Measurements from ENCODE around the gene EFNA2.

Gene EFNA2

GRCh38 chr19:1282588-1283206 lies 3.0 kb upstream of the EFNA2 start:
- FAIRE-seq (no peak), DNase-seq (ENCODE audit: insufficient read length) (no peak)
- no peak for TF ChIP-seq TAF1 (IDR thresholded peaks at IDR 0.05; ENCODE audit: borderline replicate concordance, low read depth, low read length)
- no peak for TF ChIP-seq POLR2A (IDR thresholded peaks at IDR 0.05; ENCODE audit: low read depth, low read length)
- TF ChIP-seq POLR2AphosphoS5 (IDR thresholded peaks at IDR 0.05; ENCODE audit: low read depth, low read length): no peak

- TF ChIP-seq TAF1 (IDR thresholded peaks at IDR 0.05; ENCODE audit: borderline replicate concordance, low read depth, low read length): no peak
- no peak for TF ChIP-seq POLR2A (IDR thresholded peaks at IDR 0.05; ENCODE audit: low read depth, low read length)
- TF ChIP-seq POLR2AphosphoS5 (IDR thresholded peaks at IDR 0.05; ENCODE audit: low read depth, low read length): no peak
- FAIRE-seq: no peak
- no peak for DNase-seq (ENCODE audit: insufficient read length)
Observed at GRCh38 chr19:1283207-1283916, 2.3 kb upstream of the EFNA2 start.

GRCh38 chr19:1283917-1284292 lies 1.8 kb upstream of the EFNA2 start:
- DNase-seq (ENCODE audit: insufficient read length) (no peak), FAIRE-seq (no peak)
- TF ChIP-seq TAF1 (IDR thresholded peaks at IDR 0.05; ENCODE audit: borderline replicate concordance, low read depth, low read length): no peak

- no peak for DNase-seq (ENCODE audit: insufficient read length)
- no peak for TF ChIP-seq POLR2A (IDR thresholded peaks at IDR 0.05; ENCODE audit: low read depth, low read length)
- no peak for TF ChIP-seq POLR2AphosphoS5 (IDR thresholded peaks at IDR 0.05; ENCODE audit: low read depth, low read length)
- TF ChIP-seq TAF1 (IDR thresholded peaks at IDR 0.05; ENCODE audit: borderline replicate concordance, low read depth, low read length): no peak
- FAIRE-seq: no peak
Observed at GRCh38 chr19:1284293-1284978, 1.2 kb upstream of the EFNA2 start.

GRCh38 chr19:1284979-1285736 lies 515 bp upstream of the EFNA2 start:
- no peak for DNase-seq (ENCODE audit: insufficient read length)
- FAIRE-seq: no peak
- TF ChIP-seq TAF1 (IDR thresholded peaks at IDR 0.05; ENCODE audit: borderline replicate concordance, low read depth, low read length) (no peak), POLR2A (IDR thresholded peaks at IDR 0.05; ENCODE audit: low read depth, low read length) (no peak), POLR2AphosphoS5 (IDR thresholded peaks at IDR 0.05; ENCODE audit: low read depth, low read length) (no peak)

- DNase-seq (ENCODE audit: insufficient read length) (no peak), FAIRE-seq (no peak)
- TF ChIP-seq POLR2A (IDR thresholded peaks at IDR 0.05; ENCODE audit: low read depth, low read length): no peak
- TF ChIP-seq POLR2AphosphoS5 (IDR thresholded peaks at IDR 0.05; ENCODE audit: low read depth, low read length): no peak
- TF ChIP-seq TAF1 (IDR thresholded peaks at IDR 0.05; ENCODE audit: borderline replicate concordance, low read depth, low read length): no peak
Observed at GRCh38 chr19:1286487-1287353, 1.0 kb downstream of the EFNA2 start.

GRCh38 chr19:1287354-1288225 lies 1.9 kb downstream of the EFNA2 start:
- TF ChIP-seq POLR2A (IDR thresholded peaks at IDR 0.05; ENCODE audit: low read depth, low read length) (no peak), POLR2AphosphoS5 (IDR thresholded peaks at IDR 0.05; ENCODE audit: low read depth, low read length) (no peak), TAF1 (IDR thresholded peaks at IDR 0.05; ENCODE audit: borderline replicate concordance, low read depth, low read length) (no peak)
- no peak for DNase-seq (ENCODE audit: insufficient read length)
- no peak for FAIRE-seq

GRCh38 chr19:1288226-1288612 lies 2.5 kb downstream of the EFNA2 start:
- TF ChIP-seq POLR2AphosphoS5 (IDR thresholded peaks at IDR 0.05; ENCODE audit: low read depth, low read length) (no peak), TAF1 (IDR thresholded peaks at IDR 0.05; ENCODE audit: borderline replicate concordance, low read depth, low read length) (no peak), POLR2A (IDR thresholded peaks at IDR 0.05; ENCODE audit: low read depth, low read length) (no peak)
- DNase-seq (ENCODE audit: insufficient read length) (no peak), FAIRE-seq (no peak)

GRCh38 chr19:1288833-1289685 lies 3.4 kb downstream of the EFNA2 start:
- FAIRE-seq (no peak), DNase-seq (ENCODE audit: insufficient read length) (no peak)
- TF ChIP-seq POLR2A (IDR thresholded peaks at IDR 0.05; ENCODE audit: low read depth, low read length) (no peak), TAF1 (IDR thresholded peaks at IDR 0.05; ENCODE audit: borderline replicate concordance, low read depth, low read length) (no peak), POLR2AphosphoS5 (IDR thresholded peaks at IDR 0.05; ENCODE audit: low read depth, low read length) (no peak)

All from GM12892 (cell line).